HG02571 (cell line): ENCODE data around the gene MTX1.

Experiments
- ATAC-seq: cut with Tn5 transposase; IDR thresholded peaks from one replicate; pipeline ENCODE4 v1.9.1; 2021; ENCODE audit warnings: mild to moderate bottlenecking, moderate library complexity; ENCODE audit not compliant: unreplicated experiment

MTX1 gene

GRCh38 chr1:155255243-155256007, 46.9 kb downstream of the MTX1 start, which contains the start of gene ENTREP3:
Gene ENTREP3 (minus strand): TSS chr1:155255483. CDS start chr1:155254877, 606 bp downstream.
- ATAC-seq, result no peak

GRCh38 chr1:155256058-155256852, 47.8 kb downstream of the MTX1 start:
- no peak for ATAC-seq

GRCh38 chr1:155260276-155260675, 51.8 kb downstream of the MTX1 start:
- no peak for ATAC-seq

GRCh38 chr1:155261493-155261851, 53.0 kb downstream of the MTX1 start:
- no peak for ATAC-seq

GRCh38 chr1:155261852-155262673, 53.6 kb downstream of the MTX1 start, which contains the start of gene SCAMP3:
Gene SCAMP3 (minus strand): TSS chr1:155262360. CDS start chr1:155262151, 209 bp downstream.
- peak; percentile 89 for ATAC-seq

- no peak for ATAC-seq
These were observed 54.6 kb downstream of the MTX1 start for GRCh38 chr1:155263067-155263466.
